HG03565 (cell line): ENCODE data around the gene AKAP6.

Experiments used
- ATAC-seq: cut with Tn5 transposase; IDR thresholded peaks from one replicate; pipeline ENCODE4 v1.9.1; 2021; ENCODE audit warnings: mild to moderate bottlenecking, moderate library complexity; ENCODE audit not compliant: unreplicated experiment

Gene AKAP6

DNA sequence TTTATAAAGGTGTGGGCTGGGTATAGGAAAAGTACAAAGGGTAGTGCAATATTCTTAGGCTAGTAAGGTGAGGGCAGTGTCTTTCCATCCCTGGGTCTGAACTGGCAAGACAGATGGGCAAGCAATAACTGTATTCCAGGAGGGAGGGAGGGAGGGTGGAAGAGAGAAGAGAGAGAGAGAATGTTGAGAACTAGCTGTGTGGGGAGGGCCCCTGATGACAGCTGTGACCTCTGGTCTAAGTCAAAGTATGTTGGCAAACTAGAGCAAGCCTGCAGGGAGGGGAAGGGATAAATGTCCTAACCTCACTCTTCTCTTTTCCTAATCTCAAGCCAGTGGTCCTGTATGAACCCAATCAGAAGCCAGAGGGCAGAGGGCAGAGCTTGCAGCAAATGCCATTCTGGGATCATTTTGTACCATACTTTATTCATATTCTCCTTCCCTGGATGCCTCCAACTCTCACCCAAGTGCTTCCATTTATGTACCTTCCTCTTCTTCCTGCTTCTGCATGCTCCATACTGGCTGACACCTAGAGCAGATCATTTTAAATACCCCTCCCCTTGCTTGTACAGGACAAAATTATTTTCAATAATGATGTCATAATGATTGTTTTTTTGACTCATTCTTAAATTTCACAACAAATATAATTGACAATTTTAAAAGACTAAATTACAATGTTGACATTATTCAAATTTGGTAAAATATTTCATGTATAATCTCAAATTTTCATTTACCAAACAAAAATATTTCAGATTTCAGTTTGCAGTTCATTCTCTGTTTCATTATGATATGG, 75.9 kb downstream of the AKAP6 start:
- ATAC-seq, result no peak

DNA sequence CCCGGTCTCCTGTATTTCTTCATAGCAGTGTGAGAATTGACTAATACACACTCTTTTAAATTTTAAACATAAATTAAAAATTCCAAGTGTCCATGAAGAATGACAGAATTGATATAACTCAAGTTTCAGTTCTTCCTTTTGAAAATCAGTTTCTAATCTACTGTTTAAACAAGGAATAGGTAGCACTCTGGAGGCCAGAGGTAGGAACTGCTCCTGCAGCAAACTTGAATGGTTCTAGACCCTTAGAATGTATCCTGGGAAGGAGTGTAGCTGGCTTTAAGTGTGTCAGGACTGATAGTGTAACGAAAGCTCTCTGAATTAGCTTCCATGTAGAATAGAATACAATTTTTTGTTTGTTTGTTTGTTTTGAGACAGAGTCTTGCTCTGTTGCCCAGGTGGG, 76.8 kb downstream of the AKAP6 start:
- ATAC-seq, result no peak

DNA sequence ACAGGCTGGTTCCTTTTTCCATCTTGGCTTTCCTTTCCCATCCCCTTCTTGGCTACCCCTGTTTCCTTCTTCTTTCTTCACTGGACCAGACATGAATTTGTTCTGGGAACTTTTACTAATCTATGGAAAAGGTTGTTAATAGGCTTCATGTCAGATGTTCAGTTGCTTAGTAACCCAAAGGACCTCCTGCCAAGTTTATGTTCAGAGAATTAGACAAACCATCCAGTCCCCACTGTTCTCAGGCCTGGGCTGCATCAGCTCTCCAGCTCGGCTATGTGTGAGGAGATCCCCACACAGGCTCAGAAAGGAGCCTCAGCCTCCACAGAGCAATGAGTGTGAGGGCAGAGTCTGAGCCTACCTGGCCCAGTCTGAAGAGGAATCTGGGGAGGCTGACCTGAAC, 78.0 kb downstream of the AKAP6 start:
- no peak for ATAC-seq

GRCh38 chr14:32408018-32408417, 78.9 kb downstream of the AKAP6 start:
- no peak for ATAC-seq

- no peak for ATAC-seq
Observed at GRCh38 chr14:32412103-32412502, 83.0 kb downstream of the AKAP6 start.

DNA sequence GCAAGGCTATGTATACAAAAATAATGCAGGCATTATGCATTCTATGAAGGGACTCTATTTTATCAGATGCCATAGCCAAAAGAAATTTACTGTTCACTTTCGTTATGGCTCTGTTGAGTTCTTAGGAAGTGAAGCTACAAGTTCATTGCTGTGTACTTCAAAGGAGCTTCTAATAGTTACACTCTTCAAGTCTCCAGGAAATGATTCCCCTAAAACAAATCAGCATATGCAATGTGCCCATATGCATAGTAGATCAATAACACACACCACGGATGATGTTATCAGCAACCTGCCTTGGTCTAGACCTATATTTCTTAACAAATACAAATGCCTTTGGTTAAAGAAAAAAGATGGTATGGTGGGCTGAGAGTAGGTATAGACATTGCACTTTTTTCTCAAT, 83.4 kb downstream of the AKAP6 start:
- ATAC-seq, result no peak

GRCh38 chr14:32413967-32414640, 85.0 kb downstream of the AKAP6 start:
- no peak for ATAC-seq

- ATAC-seq, result no peak
Observed at GRCh38 chr14:32414808-32415255, 85.7 kb downstream of the AKAP6 start.

GRCh38 chr14:32417956-32418552, 89.0 kb downstream of the AKAP6 start:
- no peak for ATAC-seq

DNA sequence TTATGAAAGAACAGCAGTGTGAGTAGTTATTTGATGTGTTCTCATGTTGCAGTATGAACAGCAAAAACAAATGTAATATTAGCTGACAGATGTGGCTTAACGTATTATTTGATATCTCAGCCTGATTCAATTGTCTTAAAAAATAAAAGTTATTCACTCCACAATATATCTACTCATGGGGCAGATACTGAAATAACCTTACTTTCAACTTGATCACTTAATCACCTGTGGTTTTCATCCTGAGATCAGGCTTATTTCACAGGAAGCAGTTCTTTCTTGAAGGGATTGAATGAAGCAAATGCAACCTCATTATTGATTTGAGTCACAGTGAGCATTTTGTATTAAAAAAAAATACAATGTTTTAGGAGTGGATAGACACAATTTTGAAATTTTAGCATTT, 90.3 kb downstream of the AKAP6 start:
- ATAC-seq, result no peak

GRCh38 chr14:32421781-32422180, 92.7 kb downstream of the AKAP6 start:
- no peak for ATAC-seq

GRCh38 chr14:32422440-32422839, 93.3 kb downstream of the AKAP6 start:
- no peak for ATAC-seq

DNA sequence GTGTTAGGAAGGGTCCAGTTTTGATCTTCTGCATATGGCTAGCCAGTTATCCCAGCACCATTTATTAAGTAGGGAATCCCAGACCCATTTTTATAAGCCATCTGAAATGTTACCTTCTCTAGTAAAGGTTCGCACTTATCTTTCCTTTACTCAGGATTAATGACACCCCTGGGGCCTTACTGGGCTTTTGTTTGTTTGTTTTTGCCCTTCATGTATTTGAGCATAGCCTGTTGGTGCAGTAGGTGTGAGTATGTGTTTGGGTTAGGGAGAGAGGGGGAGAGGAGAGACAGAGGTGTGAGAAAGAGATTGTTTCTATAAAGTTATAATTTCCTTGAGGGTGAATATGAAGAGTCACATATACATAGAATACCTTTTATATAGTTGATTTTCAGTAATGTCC, 96.9 kb downstream of the AKAP6 start:
- ATAC-seq, result no peak

DNA sequence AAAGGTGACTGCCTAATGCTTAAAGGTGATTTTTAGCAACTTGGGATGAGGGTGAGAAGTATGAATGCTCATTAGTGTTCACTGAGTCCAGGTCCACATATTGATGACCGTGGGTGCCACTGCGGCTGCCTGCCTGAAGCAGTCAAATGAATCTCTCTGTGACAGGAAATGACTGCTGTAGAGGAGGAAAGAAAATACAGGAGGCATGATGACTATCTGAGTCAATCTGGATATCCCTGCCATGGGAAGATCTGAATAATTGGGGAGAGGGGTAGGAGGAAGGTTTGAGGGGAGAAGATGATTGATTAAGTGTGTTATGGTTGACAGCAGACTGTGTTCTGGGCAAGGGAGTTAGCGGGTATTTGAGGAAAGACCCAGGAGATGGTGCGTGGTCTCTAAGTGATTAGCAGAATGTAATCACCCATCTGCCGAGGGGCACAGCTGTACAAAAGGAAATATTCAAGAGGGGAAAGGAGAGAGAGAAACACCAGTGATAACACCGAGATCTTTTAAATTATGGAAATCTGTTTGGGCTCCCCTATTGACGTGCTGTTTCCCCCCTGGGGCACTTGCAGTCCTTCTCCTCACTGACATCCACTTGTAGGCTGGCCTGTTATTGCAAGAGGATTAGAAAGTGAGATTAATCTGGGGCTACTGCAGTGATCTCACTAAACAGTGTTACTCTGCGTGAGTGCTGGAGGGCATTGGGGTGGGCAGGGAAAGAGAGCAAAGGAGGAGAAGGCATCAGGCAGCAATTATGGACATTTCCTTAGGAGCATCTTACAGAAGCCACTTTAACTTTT, 97.7 kb downstream of the AKAP6 start:
- no peak for ATAC-seq

DNA sequence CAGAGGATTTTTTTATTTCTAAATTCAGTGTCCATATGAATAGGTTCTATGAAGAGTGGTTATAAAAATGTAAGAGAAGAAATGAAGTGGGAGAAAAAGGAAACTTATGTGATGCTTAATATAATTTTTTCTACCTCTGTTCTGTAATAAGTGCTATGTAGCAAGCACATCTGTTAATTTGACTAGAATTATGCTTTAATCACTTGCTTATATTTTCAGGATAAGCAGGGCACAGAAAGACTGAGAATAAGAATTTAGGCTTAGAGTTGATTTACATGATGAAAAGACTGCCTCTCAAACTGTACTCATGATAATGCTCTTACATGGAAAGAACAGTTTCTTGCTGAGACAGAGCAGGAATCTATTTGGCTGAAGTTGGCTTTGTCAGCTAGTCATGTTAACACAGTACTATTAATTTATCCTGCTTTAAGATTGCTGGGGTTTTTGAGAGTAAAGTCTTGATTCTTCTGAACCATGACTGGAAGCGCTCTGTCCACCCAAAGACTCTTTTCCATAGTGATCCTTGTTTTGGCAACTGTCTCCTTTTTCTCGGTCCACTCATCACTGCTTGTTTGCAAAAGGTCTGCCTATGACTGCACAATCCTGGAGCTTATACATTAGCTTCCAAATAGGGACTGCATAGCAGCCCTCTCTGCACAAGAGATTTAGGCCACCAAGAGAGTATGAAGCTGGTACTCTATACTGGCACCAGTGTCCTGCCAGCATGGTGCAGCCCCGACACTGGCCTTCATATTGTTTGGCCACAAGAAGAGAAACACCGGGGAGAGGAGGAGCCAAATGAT, 98.8 kb downstream of the AKAP6 start:
- ATAC-seq, result no peak

DNA sequence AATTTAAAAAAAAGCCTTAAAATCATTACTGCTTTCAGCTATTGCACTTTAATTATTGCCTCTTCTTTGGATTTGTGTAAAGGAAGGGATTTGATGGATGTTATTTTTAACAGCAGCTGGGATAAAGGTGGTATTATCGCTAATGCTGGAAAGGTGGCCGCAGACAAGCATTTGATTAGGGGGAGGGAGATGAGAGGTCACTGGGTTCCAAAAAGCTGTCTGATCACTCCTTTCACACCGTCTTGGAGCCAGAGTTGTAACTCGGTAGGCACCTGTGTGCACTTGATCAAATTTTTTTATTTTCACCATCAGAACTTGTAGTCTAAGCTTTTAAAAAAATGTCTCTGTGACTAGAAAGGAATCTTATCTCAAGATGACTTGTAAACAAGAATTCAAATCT, 99.8 kb downstream of the AKAP6 start:
- ATAC-seq, result no peak

DNA sequence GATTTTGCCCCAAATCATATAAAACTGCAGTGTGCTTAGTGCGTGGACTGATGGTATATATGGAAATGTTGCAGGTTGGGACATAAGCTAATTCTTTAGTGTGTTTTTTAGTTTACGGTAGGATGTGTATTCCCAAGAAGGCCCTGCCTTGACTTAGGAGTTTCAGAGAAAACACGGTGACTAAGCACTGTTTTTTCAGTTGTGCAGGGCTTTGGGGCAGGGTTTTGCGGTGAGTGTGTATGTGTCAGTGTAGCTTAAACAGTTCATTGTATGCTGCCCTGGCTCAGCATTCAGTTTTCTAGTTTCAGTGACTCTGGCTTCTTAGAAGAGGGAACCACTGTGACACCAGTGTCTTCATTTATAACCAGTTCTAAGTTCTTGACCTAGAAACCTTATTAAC, 101.2 kb downstream of the AKAP6 start:
- ATAC-seq, result no peak

- ATAC-seq, result no peak
Observed at GRCh38 chr14:32432813-32433538, 103.9 kb downstream of the AKAP6 start.

DNA sequence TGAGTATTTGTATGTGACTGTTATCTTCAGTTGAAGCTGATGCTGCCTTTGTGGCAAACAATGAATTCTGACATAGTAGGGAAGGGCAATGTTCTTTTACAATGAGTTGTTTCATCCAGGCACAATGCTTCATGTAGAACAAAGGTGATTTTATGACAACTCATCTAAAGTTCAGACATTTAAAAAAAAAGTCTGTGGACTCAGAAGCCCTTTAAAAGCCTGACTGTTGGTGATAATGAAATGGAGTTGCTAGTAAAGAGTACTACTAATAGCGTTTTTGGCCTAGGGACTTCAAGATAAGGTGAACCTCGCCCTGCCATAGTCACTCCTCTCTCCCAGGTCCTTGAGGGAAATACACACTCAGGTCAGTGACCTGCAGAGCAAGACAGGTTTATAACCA, 105.1 kb downstream of the AKAP6 start:
- ATAC-seq, result no peak

GRCh38 chr14:32434880-32435279, 105.8 kb downstream of the AKAP6 start:
- ATAC-seq, result no peak
